ENCODE measurements around the gene PLCD3. TPM values are rescaled to one million over a fixed set of nuclear protein-coding genes. Genes with fewer than 3 reads are reported as not detected.

Gene PLCD3
- total and polyA plus RNA-seq, 2 of the 13 experiments (the other 11 are each of a cell fraction or from before 2014, with no cell fraction given): 11.3 to 39.1 TPM

GRCh38 chr17:45146890-45147580 is 14.7 kb upstream of the PLCD3 start:
- DNase-seq (ENCODE audit: low spot score) (no peak), ATAC-seq (peak; percentile 10), FAIRE-seq (peak; percentile 21)
- Histone ChIP-seq H3K9me3 (ENCODE audit: low read length) (no peaks in the 10 kb centered on the region), H3K4me2 (ENCODE audit: low read depth, low read length) (peak overlapping the region; percentile 96), H3K4me3 (replicated peaks in 1 of 3; ENCODE audit: insufficient read depth in 1 of 3, low read depth in 2 of 3, low read length in 3 of 3) (peak overlapping the region; percentile 81 to 88 (median 85)), H3K27ac (ENCODE audit: extremely low read length, insufficient read depth, low read length) (peak overlapping the region; percentile 97), H3K79me2 (ENCODE audit: insufficient read depth, low read length) (peaks cover 36% of the 10 kb centered on the region), H3K27me3 (ENCODE audit: control insufficient read depth in 1 of 2, insufficient read depth in 2 of 2, low read length in 2 of 2) (no peaks in the 10 kb centered on the region; a peak in 2 of 5 replicates), H3K9ac (ENCODE audit: insufficient read depth, low read depth, low read length) (peak overlapping the region; percentile 94), H2AFZ (ENCODE audit: low read length) (no peak overlapping the region), H4K20me1 (ENCODE audit: insufficient read depth, low read length) (peaks cover 35% of the 10 kb centered on the region), H3K4me1 (ENCODE audit: insufficient read depth, low read length) (peaks cover 24% of the 10 kb centered on the region), H3K36me3 (replicated peaks in 1 of 2; ENCODE audit: control insufficient read depth in 1 of 2, insufficient read depth in 2 of 2, low read length in 2 of 2) (no peaks in the 10 kb centered on the region; a peak in 1 of 5 replicates)
- ChIA-PET POLR2A (interaction anchor here (1.7 to 19.8 kb wide), 10 partner anchors 9 to 165 kb away, joined by 8 to 2487 read pairs (median 44); partner anchors contain the start of genes ACBD4, HEXIM2 and NMT1), CTCF (ENCODE audit: low intra/inter-chr PET ratio, low total read pairs) (interaction anchor here (7.0 to 8.5 kb wide), 2 partner anchors 12 to 50 kb away, joined by 60 to 130 read pairs; partner anchors contain the start of gene ACBD4)
- WGBS (ENCODE audit: low lambda C conversion rate): 17% methylated on average over 29 of the region's 29 CpGs
- BruUV-seq (replicated peaks): no TSS peak
- in situ Hi-C loops (cut with HindIII; ENCODE audit: extremely low pct_ligation_motif_present, low pct_unique_long_range_greater_than_20kb): loop anchor here (5.0 kb wide), 2 partner anchors 50 to 100 kb away; no protein-coding TSS in a partner anchor
- intact Hi-C loops (cut with micrococcal nuclease; ENCODE audit: unreplicated experiment): no loop called here
- TF ChIP-seq ZNF883 (CRISPR knock-in tag; IDR thresholded peaks at IDR 0.05; ENCODE audit: not compliant biosample characterization) (no peak), POGK (CRISPR knock-in tag; conservative IDR thresholded peaks at IDR 0.05) (no peak), ZNF468 (CRISPR knock-in tag; IDR thresholded peaks at IDR 0.05) (0 out of 2 replicates have a peak, but pooled peaks have one; percentile 7), ATRX (CRISPR knock-in tag; IDR thresholded peaks at IDR 0.05; ENCODE audit: borderline replicate concordance) (no peak), E2F2 (CRISPR knock-in tag; IDR thresholded peaks at IDR 0.05; ENCODE audit: borderline replicate concordance) (no peak), DPF2 (CRISPR knock-in tag; IDR thresholded peaks at IDR 0.05; ENCODE audit: borderline replicate concordance, low read depth) (no peak), ZNF263 (CRISPR knock-in tag; IDR thresholded peaks at IDR 0.05) (no peak), ZNF746 (CRISPR knock-in tag; IDR thresholded peaks at IDR 0.05) (no peak), CHCHD3 (CRISPR knock-in tag; IDR thresholded peaks at IDR 0.05) (peak; percentile 40; the same call in 1 of the 2 replicates), NFYB (CRISPR knock-in tag; IDR thresholded peaks at IDR 0.05) (no peak), SP140L (CRISPR knock-in tag; IDR thresholded peaks at IDR 0.05; ENCODE audit: borderline replicate concordance) (no peak), PATZ1 (CRISPR knock-in tag; IDR thresholded peaks at IDR 0.05) (no peak; the same call in 1 of the 2 replicates), ZMYM3 (CRISPR knock-in tag; IDR thresholded peaks at IDR 0.05) (no peak), ZEB1 (IDR thresholded peaks at IDR 0.05; ENCODE audit: insufficient replicate concordance, low read depth) (no peak), REPIN1 (CRISPR knock-in tag; IDR thresholded peaks at IDR 0.05; ENCODE audit: borderline replicate concordance, low read depth) (no peak), NR2F1 (CRISPR knock-in tag; IDR thresholded peaks at IDR 0.05) (no peak), MLX (CRISPR knock-in tag; IDR thresholded peaks at IDR 0.05) (no peak)
